ENCODE results near the gene RBBP5. TPM values are rescaled to one million over a fixed set of nuclear protein-coding genes. Genes with fewer than 3 reads are reported as not detected.

RBBP5 gene, protein sequence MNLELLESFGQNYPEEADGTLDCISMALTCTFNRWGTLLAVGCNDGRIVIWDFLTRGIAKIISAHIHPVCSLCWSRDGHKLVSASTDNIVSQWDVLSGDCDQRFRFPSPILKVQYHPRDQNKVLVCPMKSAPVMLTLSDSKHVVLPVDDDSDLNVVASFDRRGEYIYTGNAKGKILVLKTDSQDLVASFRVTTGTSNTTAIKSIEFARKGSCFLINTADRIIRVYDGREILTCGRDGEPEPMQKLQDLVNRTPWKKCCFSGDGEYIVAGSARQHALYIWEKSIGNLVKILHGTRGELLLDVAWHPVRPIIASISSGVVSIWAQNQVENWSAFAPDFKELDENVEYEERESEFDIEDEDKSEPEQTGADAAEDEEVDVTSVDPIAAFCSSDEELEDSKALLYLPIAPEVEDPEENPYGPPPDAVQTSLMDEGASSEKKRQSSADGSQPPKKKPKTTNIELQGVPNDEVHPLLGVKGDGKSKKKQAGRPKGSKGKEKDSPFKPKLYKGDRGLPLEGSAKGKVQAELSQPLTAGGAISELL
- polyA plus RNA-seq (2013, experiment 1 of 2): 12.4 TPM
- 12.8 TPM for polyA plus RNA-seq (2013, experiment 2 of 2)

DNA sequence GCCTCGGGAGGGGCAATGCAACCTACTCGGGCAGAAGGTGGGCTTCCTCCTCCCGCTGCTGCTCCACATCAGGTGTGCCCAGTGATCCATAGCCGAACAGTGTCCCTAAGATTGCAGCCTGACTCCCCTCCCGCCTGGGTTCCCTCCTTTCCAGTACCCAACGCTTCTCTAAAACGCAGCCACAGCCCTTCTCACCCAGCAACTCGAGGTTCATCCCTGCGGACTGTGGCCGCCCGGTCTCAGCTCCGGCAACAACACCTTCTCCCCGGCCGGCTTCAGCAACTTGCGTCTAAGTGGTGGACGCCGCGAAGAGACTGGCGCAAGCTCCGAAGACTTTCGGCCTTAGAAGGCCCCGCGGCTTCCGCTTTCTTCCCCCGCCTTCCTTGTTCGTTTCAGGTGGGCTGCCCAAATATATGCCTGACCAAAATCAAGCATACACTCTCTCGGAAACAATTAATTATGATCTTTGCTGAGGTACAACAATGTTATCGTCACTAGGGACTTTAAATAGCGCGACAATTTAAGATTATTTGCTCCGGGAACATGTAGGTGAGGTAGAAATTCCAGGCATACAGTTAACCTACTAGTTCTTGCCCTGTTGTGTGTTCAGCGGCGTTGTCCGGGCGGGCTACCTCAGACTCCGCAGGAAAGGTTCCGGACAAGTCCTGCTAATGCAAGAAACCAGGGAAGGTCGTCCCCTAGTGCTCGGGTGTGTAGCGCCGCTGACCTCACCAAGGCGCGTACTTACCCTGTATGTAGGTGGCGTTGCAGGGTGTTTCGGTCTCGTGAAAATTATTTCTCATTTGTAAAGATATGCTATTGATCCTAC is at the start of gene RBBP5:
Gene RBBP5 (minus strand): TSS at position 319 of the 829 bp plus-strand sequence. CDS start 105 bp downstream, at position 214.
- H3K4me2 ChIP-seq (ENCODE audit: insufficient read depth, low read length, poor library complexity, severe bottlenecking): peak within 1 kb of the TSS; percentile 80
- H3K36me3 ChIP-seq (replicated peaks in 1 of 2; ENCODE audit: control insufficient read depth in 2 of 2, insufficient read depth in 2 of 2, low read length in 2 of 2): peaks cover 0 to 12% of the 10 kb centered on the region in 2 donors
- peak within 1 kb of the TSS; percentile 92 for H3K23ac ChIP-seq (ENCODE audit: low read depth, low read length, poor library complexity)
- H3K9ac ChIP-seq (ENCODE audit: low read depth, low read length, poor library complexity): peak within 1 kb of the TSS; percentile 99
- H4K8ac ChIP-seq (ENCODE audit: low read depth, low read length): peak within 1 kb of the TSS; percentile 52
- peak; percentile 98 for DNase-seq (ENCODE audit: low spot score)
- no peak within 1 kb of the TSS for H2BK120ac ChIP-seq (ENCODE audit: low read depth, low read length)
- WGBS, 2 donors (ENCODE audit: extremely low coverage in 2 of 2, insufficient read length in 2 of 2, insufficient replicate concordance in 1 of 2): no CpG with 5 or more reads among the region's 46 CpGs
- H3K79me1 ChIP-seq (ENCODE audit: low read depth, low read length): no peaks in the 10 kb centered on the region
- peak within 1 kb of the TSS; percentile 62 for H3K27ac ChIP-seq (replicated peaks; ENCODE audit: low read length)
- H2AFZ ChIP-seq (ENCODE audit: low read length): peak within 1 kb of the TSS; percentile 81
- H3K4me1 ChIP-seq (ENCODE audit: control insufficient read depth in 2 of 2, insufficient read depth in 1 of 2, low read depth in 1 of 2, low read length in 2 of 2): peaks cover 0 to 5% of the 10 kb centered on the region in 2 donors
- H3K14ac ChIP-seq (ENCODE audit: low read length): peak within 1 kb of the TSS; percentile 79
- H2BK15ac ChIP-seq (ENCODE audit: low read length): no peak within 1 kb of the TSS
- no peaks in the 10 kb centered on the region for H3K9me3 ChIP-seq (replicated peaks in 1 of 2; ENCODE audit: control insufficient read depth in 2 of 2, insufficient read depth in 1 of 2, low read depth in 1 of 2, low read length in 2 of 2)
- peak within 1 kb of the TSS; percentile 19 for H2BK5ac ChIP-seq (ENCODE audit: low read length)
- H4K91ac ChIP-seq (ENCODE audit: low read depth, low read length, poor library complexity): no peak within 1 kb of the TSS
- no peaks in the 10 kb centered on the region for H3K27me3 ChIP-seq (ENCODE audit: control insufficient read depth in 3 of 3, insufficient read depth in 3 of 3, low read depth in 1 of 3, low read length in 3 of 3)
- no peak within 1 kb of the TSS for H2BK12ac ChIP-seq (ENCODE audit: low read length)
- H3K18ac ChIP-seq (ENCODE audit: low read length): peak within 1 kb of the TSS; percentile 94
- H3K4ac ChIP-seq (ENCODE audit: low read length): no peak within 1 kb of the TSS
- peak within 1 kb of the TSS; percentile 63 to 98 for H3K4me3 ChIP-seq (ENCODE audit: low read length in 2 of 2)
- no peak within 1 kb of the TSS for H2AK5ac ChIP-seq (ENCODE audit: low read depth, low read length)

DNA sequence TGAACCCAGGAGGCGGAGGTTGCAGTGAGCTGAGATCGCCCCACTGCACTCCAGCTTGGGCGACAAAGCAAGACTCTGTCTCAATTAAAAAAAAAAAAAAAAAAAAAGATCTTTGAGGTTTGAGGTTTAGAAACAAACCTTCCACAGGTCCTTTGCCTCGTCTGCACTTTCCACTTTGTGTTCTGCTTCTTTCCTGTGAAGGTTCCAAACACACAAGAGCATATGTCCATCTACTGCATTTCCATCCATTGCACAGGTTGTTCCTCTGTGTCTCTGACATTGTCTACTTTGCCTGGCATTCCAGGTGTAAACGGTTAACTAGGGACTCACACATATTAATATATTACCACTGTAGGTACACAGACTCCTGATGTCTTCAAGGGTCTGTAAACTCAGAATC is 49.6 kb upstream of the RBBP5 start:
- DNase-seq (ENCODE audit: low spot score): no peak
- Histone ChIP-seq H2AK5ac (ENCODE audit: low read depth, low read length) (no peak overlapping the region), H4K91ac (ENCODE audit: low read depth, low read length, poor library complexity) (no peak overlapping the region), H3K9me3 (replicated peaks in 1 of 2; ENCODE audit: control insufficient read depth in 2 of 2, insufficient read depth in 1 of 2, low read depth in 1 of 2, low read length in 2 of 2) (no peaks in the 10 kb centered on the region), H2BK120ac (ENCODE audit: low read depth, low read length) (no peak overlapping the region), H2BK15ac (ENCODE audit: low read length) (no peak overlapping the region), H4K8ac (ENCODE audit: low read depth, low read length) (no peak overlapping the region), H3K23ac (ENCODE audit: low read depth, low read length, poor library complexity) (no peak overlapping the region), H3K27ac (replicated peaks; ENCODE audit: low read length) (no peak overlapping the region), H3K4me3 (ENCODE audit: low read length in 2 of 2) (no peak overlapping the region), H3K4ac (ENCODE audit: low read length) (no peak overlapping the region), H3K79me1 (ENCODE audit: low read depth, low read length) (no peaks in the 10 kb centered on the region), H3K27me3 (ENCODE audit: control insufficient read depth in 3 of 3, insufficient read depth in 3 of 3, low read depth in 1 of 3, low read length in 3 of 3) (no peaks in the 10 kb centered on the region), H2BK5ac (ENCODE audit: low read length) (no peak overlapping the region), H3K36me3 (replicated peaks in 1 of 2; ENCODE audit: control insufficient read depth in 2 of 2, insufficient read depth in 2 of 2, low read length in 2 of 2) (peaks cover 2 to 39% of the 10 kb centered on the region in 2 donors), H2BK12ac (ENCODE audit: low read length) (no peak overlapping the region), H3K4me2 (ENCODE audit: insufficient read depth, low read length, poor library complexity, severe bottlenecking) (no peak overlapping the region), H3K18ac (ENCODE audit: low read length) (no peak overlapping the region), H3K9ac (ENCODE audit: low read depth, low read length, poor library complexity) (no peak overlapping the region), H2AFZ (ENCODE audit: low read length) (no peak overlapping the region), H3K4me1 (ENCODE audit: control insufficient read depth in 2 of 2, insufficient read depth in 1 of 2, low read depth in 1 of 2, low read length in 2 of 2) (no peaks in the 10 kb centered on the region), H3K14ac (ENCODE audit: low read length) (no peak overlapping the region)
- WGBS, 2 donors (ENCODE audit: extremely low coverage in 2 of 2, insufficient read length in 2 of 2, insufficient replicate concordance in 1 of 2): no CpG with 5 or more reads among the region's 5 CpGs

DNA sequence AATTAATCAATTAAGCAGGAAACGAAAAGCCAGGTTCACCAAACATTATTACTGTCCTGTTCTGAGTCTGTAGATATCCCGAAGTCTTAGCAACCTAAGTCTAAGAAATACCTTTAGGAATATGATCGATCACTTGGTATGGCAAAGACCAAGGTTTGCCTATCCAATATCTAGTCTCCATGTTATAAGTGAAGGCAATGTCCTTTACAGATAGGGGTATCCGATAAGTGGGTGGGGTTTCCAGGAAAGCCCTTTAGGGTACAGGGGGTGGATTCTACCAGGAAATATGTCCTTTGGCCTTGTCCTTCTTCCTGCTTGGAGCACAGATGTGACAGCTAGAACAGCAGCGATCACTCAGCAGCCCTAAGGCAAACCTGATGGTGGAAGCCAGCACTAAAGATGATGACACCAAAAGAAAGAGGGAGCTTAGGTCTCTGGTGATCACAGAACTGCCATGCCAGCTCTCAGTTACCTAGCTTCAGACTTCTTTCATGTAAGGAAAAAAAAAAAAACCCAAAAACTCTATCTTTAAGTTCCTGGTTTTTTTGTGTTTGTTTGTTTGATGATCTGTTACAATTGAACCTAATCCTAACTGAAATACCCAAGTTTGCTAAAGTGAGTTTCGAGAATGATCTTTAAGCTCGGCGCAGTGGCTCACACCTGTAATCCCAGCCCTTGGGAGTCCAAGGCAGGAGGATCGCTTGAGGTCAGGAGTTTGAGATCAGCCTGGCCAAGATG is 48.9 kb upstream of the RBBP5 start:
- Histone ChIP-seq H2AFZ (ENCODE audit: low read length) (no peak overlapping the region), H3K36me3 (replicated peaks in 1 of 2; ENCODE audit: control insufficient read depth in 2 of 2, insufficient read depth in 2 of 2, low read length in 2 of 2) (peaks cover 2 to 43% of the 10 kb centered on the region in 2 donors), H2BK12ac (ENCODE audit: low read length) (no peak overlapping the region), H3K14ac (ENCODE audit: low read length) (no peak overlapping the region), H3K9ac (ENCODE audit: low read depth, low read length, poor library complexity) (no peak overlapping the region), H2BK5ac (ENCODE audit: low read length) (no peak overlapping the region), H3K27me3 (ENCODE audit: control insufficient read depth in 3 of 3, insufficient read depth in 3 of 3, low read depth in 1 of 3, low read length in 3 of 3) (no peaks in the 10 kb centered on the region), H4K8ac (ENCODE audit: low read depth, low read length) (no peak overlapping the region), H3K4me1 (ENCODE audit: control insufficient read depth in 2 of 2, insufficient read depth in 1 of 2, low read depth in 1 of 2, low read length in 2 of 2) (no peaks in the 10 kb centered on the region), H3K4ac (ENCODE audit: low read length) (no peak overlapping the region), H3K4me3 (ENCODE audit: low read length in 2 of 2) (no peak overlapping the region), H2BK120ac (ENCODE audit: low read depth, low read length) (no peak overlapping the region), H3K23ac (ENCODE audit: low read depth, low read length, poor library complexity) (no peak overlapping the region), H3K27ac (replicated peaks; ENCODE audit: low read length) (no peak overlapping the region), H3K4me2 (ENCODE audit: insufficient read depth, low read length, poor library complexity, severe bottlenecking) (no peak overlapping the region), H3K9me3 (replicated peaks in 1 of 2; ENCODE audit: control insufficient read depth in 2 of 2, insufficient read depth in 1 of 2, low read depth in 1 of 2, low read length in 2 of 2) (no peaks in the 10 kb centered on the region), H2AK5ac (ENCODE audit: low read depth, low read length) (no peak overlapping the region), H3K79me1 (ENCODE audit: low read depth, low read length) (no peaks in the 10 kb centered on the region), H4K91ac (ENCODE audit: low read depth, low read length, poor library complexity) (no peak overlapping the region), H2BK15ac (ENCODE audit: low read length) (no peak overlapping the region), H3K18ac (ENCODE audit: low read length) (no peak overlapping the region)
- DNase-seq (ENCODE audit: low spot score): no peak
- no CpG with 5 or more reads among the region's 9 CpGs for WGBS, 2 donors (ENCODE audit: extremely low coverage in 2 of 2, insufficient read length in 2 of 2, insufficient replicate concordance in 1 of 2)

Data from neuronal stem cell (in vitro differentiated cells).